ENCODE results near the gene MSI2. TPM values are rescaled to one million over a fixed set of nuclear protein-coding genes. Genes with fewer than 3 reads are reported as not detected.
A peak's percentile ranks its signal among the peaks of the same experiment; 100 is the strongest.

The MSI2 gene
- total and polyA plus RNA-seq, 2 experiments from 2014 or later = 18.9 to 41.8 TPM

GRCh38 chr17:57570724-57571344 lies 314.5 kb downstream of the MSI2 start:
- no peak overlapping the region for H3K4me2 ChIP-seq
- no peaks in the 10 kb centered on the region for H3K9me2 ChIP-seq (ENCODE audit: insufficient read depth)
- TF ChIP-seq STAT1 (IDR thresholded peaks at IDR 0.05; ENCODE audit: unreplicated experiment) (no peak), ETS1 (IDR thresholded peaks at IDR 0.05) (no peak), REST (IDR thresholded peaks at IDR 0.05; ENCODE audit: unreplicated experiment) (no peak), ZNF331 (CRISPR knock-in tag; IDR thresholded peaks at IDR 0.05; ENCODE audit: low read depth) (no peak), EZH2 (IDR thresholded peaks at IDR 0.05; ENCODE audit: low read depth, unreplicated experiment) (no peak), JUNB (IDR thresholded peaks at IDR 0.05; ENCODE audit: unreplicated experiment) (no peak), ZNF462 (CRISPR knock-in tag; IDR thresholded peaks at IDR 0.05) (no peak), CTCF (conservative IDR thresholded peaks at IDR 0.05; ENCODE audit: low read depth in 2 of 2) (no peak), POLR2AphosphoS5 (IDR thresholded peaks at IDR 0.05; ENCODE audit: low read depth) (no peak), NANOG (IDR thresholded peaks at IDR 0.05; ENCODE audit: borderline replicate concordance) (no peak), CREB1 (CRISPR knock-in tag; IDR thresholded peaks at IDR 0.05; ENCODE audit: low read depth) (no peak), ZNF114 (CRISPR knock-in tag; IDR thresholded peaks at IDR 0.05) (no peak), EZH2phosphoT487 (IDR thresholded peaks at IDR 0.05; ENCODE audit: unreplicated experiment) (no peak)
- H3K27ac ChIP-seq (ENCODE audit: low read depth) = no peak overlapping the region
- no peaks in the 10 kb centered on the region for H3K27me3 ChIP-seq (ENCODE audit: insufficient read depth)
- no peaks in the 10 kb centered on the region for H3F3A ChIP-seq (replicated peaks; ENCODE audit: low read depth)
- H3K79me2 ChIP-seq (replicated peaks; ENCODE audit: insufficient read depth) = no peaks in the 10 kb centered on the region
- no peak overlapping the region for H2AFZ ChIP-seq
- no peaks in the 10 kb centered on the region; the same call in 1 of the 2 replicates for H3K4me1 ChIP-seq (ENCODE audit: insufficient read depth)
- peaks cover 2% of the 10 kb centered on the region for H3K27me3 Mint-ChIP-seq (ENCODE audit: insufficient read depth, low read depth, poor library complexity)
- no peak overlapping the region for H3K27ac Mint-ChIP-seq
- H3K36me3 ChIP-seq (ENCODE audit: insufficient read depth) = no peaks in the 10 kb centered on the region
- H3K4me3 ChIP-seq = no peak overlapping the region
- ATAC-seq (peak; percentile 61), DNase-seq (ENCODE audit: low spot score) (peak; percentile 27)
- H3K4me3 Mint-ChIP-seq = no peak overlapping the region
- no peaks in the 10 kb centered on the region for H4K20me1 ChIP-seq (replicated peaks; ENCODE audit: insufficient read depth)
- H3K4me1 Mint-ChIP-seq = peaks cover 19% of the 10 kb centered on the region
- no peaks in the 10 kb centered on the region for H3K36me3 Mint-ChIP-seq (ENCODE audit: low read depth)
- no peaks in the 10 kb centered on the region for H3K9me3 Mint-ChIP-seq

Data from GM23338 (cell line).